A673 (cell line): ENCODE results near the gene AGO3. TPM values are rescaled to one million over a fixed set of nuclear protein-coding genes. Genes with fewer than 3 reads are reported as not detected.

Experiments
- BruUV-seq: library from RNA; stranded (reverse); fragments of 400-500 nt; replicated peaks from 2 replicates; lab custom pipeline; 2021; lab: Mats Ljungman, UMichigan
- CTCF ChIA-PET: fragments of 300-600 bp; sonication (Branson Sonifier 250); formaldehyde crosslinking; loops from one replicate; lab custom pipeline; 2022; ENCODE audit warnings: antibody characterized with exemption; lab: Charles Lee
- POLR2A ChIA-PET: fragments of 300-600 bp; sonication (Branson Sonifier 250); formaldehyde crosslinking; loops from one replicate; lab custom pipeline; 2022; ENCODE audit warnings: antibody characterized with exemption; ENCODE audit not compliant: low non-redundant PET; lab: Charles Lee
- DNase-seq: peaks from one replicate; pipeline ENCODE4 v3.0.0-alpha.2; 2015; ENCODE audit warnings: low spot score
- H3K27ac ChIP-seq: fragments of 200-600 bp; sonication (generic); 2 replicates; pipeline ENCODE4 v1.5.1; 2016; ENCODE audit warnings: mixed run types, low read depth, mild to moderate bottlenecking, mixed read lengths, antibody characterized with exemption, low read length; ENCODE audit not compliant: poor library complexity, severe bottlenecking
- H3K27me3 ChIP-seq: fragments of 200-600 bp; sonication (generic); replicated peaks from 2 replicates; pipeline ENCODE4 v1.6.1; 2017; ENCODE audit warnings: mixed run types, low read depth, mild to moderate bottlenecking, mixed read lengths, antibody characterized with exemption, low read length; ENCODE audit not compliant: insufficient read depth, poor library complexity
- H3K36me3 ChIP-seq: fragments of 200-600 bp; sonication (generic); 2 replicates; pipeline ENCODE4 v1.6.1; 2016; ENCODE audit warnings: mixed run types, mild to moderate bottlenecking, mixed read lengths, antibody characterized with exemption, low read length; ENCODE audit not compliant: insufficient read depth, poor library complexity, severe bottlenecking
- H3K4me1 ChIP-seq: fragments of 200-600 bp; sonication (generic); 2 replicates; pipeline ENCODE4 v1.6.1; 2017; ENCODE audit warnings: mixed run types, mild to moderate bottlenecking, mixed read lengths, antibody characterized with exemption, low read length; ENCODE audit not compliant: insufficient read depth, poor library complexity, severe bottlenecking
- H3K4me3 ChIP-seq: fragments of 200-600 bp; sonication (generic); 2 replicates; pipeline ENCODE4 v1.5.1; 2016; ENCODE audit warnings: low read depth, mixed run types, mild to moderate bottlenecking, mixed read lengths, low read length; ENCODE audit not compliant: poor library complexity, severe bottlenecking
- H3K9me3 ChIP-seq: fragments of 200-600 bp; sonication (generic); 2 replicates; pipeline ENCODE4 v1.6.1; 2016; ENCODE audit warnings: mixed run types, low read depth, mild to moderate bottlenecking, mixed read lengths, antibody characterized with exemption, low read length; ENCODE audit not compliant: poor library complexity, severe bottlenecking
- EZH2 ChIP-seq: fragments of 200-600 bp; sonication (generic); IDR thresholded peaks from 2 replicates; pipeline ENCODE4 v1.6.1; 2017; ENCODE audit warnings: borderline replicate concordance, low read depth, mild to moderate bottlenecking, mixed read lengths, antibody characterized with exemption, low read length; ENCODE audit not compliant: poor library complexity, severe bottlenecking
- intact Hi-C: fragments of 100-400 bp; cut with micrococcal nuclease; formaldehyde crosslinking; loops from one replicate; pipeline ENCODE4 v1.10.0; 2022; ENCODE audit not compliant: unreplicated experiment
- total RNA-seq: library from RNA; stranded (reverse); gene quantifications from 2 replicates; pipeline ENCODE4 v1.2.3, GENCODE V29; 2021
- TF ChIP-seq, protein P1 (sequence below): fragments of 300-800, 200-600 bp; sonication (generic); conservative IDR thresholded peaks from 2 replicates; pipeline ENCODE4 v1.5.1; 2017; ENCODE audit warnings: low read depth, mild to moderate bottlenecking, antibody characterized with exemption, low read length, moderate library complexity, mixed read lengths

AGO3 gene
- total RNA-seq, 1 experiment from 2014 or later = 44.2 TPM

DNA sequence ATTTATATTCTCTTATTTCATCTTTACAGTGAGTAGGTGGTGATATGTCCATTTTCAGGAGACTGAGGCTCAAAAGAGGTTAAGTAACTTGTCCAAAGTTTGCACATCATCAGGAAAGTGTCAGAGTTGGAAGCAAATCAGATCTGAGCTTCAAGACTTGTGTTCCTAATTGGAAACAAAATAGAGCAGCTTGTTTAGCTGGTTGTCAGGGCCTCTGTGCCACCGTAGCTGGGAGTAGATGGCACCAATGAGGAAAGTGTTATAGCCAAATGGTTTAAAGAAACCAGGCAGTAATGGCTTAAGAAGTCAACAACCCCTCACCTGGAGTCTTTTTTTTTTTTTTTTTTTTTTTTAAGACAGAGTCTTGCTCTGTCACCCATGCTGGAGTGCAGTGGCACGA lies 28.2 kb upstream of the AGO3 start:
- Histone ChIP-seq H3K4me1 (no peaks in the 10 kb centered on the region), H3K27me3 (no peaks in the 10 kb centered on the region), H3K27ac (no peak overlapping the region), H3K36me3 (peaks cover 45% of the 10 kb centered on the region), H3K4me3 (no peak overlapping the region), H3K9me3 (no peaks in the 10 kb centered on the region)
- CTCF ChIA-PET = no interaction called here
- no TSS peak for BruUV-seq
- TF ChIP-seq, protein P1, sequence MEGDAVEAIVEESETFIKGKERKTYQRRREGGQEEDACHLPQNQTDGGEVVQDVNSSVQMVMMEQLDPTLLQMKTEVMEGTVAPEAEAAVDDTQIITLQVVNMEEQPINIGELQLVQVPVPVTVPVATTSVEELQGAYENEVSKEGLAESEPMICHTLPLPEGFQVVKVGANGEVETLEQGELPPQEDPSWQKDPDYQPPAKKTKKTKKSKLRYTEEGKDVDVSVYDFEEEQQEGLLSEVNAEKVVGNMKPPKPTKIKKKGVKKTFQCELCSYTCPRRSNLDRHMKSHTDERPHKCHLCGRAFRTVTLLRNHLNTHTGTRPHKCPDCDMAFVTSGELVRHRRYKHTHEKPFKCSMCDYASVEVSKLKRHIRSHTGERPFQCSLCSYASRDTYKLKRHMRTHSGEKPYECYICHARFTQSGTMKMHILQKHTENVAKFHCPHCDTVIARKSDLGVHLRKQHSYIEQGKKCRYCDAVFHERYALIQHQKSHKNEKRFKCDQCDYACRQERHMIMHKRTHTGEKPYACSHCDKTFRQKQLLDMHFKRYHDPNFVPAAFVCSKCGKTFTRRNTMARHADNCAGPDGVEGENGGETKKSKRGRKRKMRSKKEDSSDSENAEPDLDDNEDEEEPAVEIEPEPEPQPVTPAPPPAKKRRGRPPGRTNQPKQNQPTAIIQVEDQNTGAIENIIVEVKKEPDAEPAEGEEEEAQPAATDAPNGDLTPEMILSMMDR = no peak
- TF ChIP-seq EZH2 = no peak
- intact Hi-C loops = no loop called here
- DNase-seq = no peak
- POLR2A ChIA-PET = no interaction called here

DNA sequence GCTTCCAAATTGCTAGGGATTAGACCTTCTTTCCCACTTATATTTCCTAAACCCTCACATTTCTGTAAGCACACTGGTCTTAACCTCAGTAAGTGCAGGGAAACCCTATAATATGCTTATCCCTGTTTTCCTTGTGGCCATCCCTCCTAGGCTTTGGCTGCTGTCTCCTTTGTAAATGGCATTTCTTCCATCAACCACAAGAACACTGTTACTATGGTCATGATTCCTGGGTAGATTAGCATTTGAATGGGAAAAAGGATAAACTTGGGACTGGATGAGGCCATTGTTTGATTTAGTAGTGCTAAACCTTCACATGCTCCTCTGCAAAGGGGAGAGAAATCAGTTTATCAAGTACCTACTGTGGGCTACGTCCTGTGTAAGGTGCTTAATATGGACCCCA lies 16.2 kb upstream of the AGO3 start:
- no peak for DNase-seq
- intact Hi-C loops = no loop called here
- no peaks in the 10 kb centered on the region for H3K9me3 ChIP-seq
- no peak overlapping the region for H3K27ac ChIP-seq
- no peak overlapping the region for H3K4me3 ChIP-seq
- no peaks in the 10 kb centered on the region for H3K4me1 ChIP-seq
- BruUV-seq = no TSS peak
- H3K27me3 ChIP-seq = no peaks in the 10 kb centered on the region
- ChIA-PET CTCF (no interaction called here), POLR2A (no interaction called here)
- peaks cover 75% of the 10 kb centered on the region for H3K36me3 ChIP-seq
- no peak for TF ChIP-seq EZH2
- TF ChIP-seq, protein P1 = no peak

DNA sequence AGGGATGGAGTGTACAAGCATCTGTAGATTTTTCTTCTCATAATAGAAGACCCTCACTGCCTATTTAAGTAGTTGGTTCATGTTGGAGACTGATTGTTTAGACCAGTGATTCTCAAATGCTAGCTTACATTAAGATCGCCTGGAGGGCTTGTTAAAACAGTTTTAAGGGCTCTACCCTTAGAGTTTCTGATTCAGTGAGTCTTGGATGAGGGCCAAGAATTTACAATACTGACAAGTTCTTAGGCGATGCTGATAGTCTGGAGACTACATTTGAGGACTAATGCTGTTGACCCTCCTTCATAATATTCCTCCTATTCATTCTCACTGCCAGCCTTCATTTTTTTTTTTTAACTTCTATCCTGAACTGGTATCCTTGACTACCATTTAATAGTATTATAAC lies 15.2 kb upstream of the AGO3 start:
- H3K27me3 ChIP-seq = no peaks in the 10 kb centered on the region
- H3K4me1 ChIP-seq = no peaks in the 10 kb centered on the region
- H3K27ac ChIP-seq = no peak overlapping the region
- no peak overlapping the region for H3K4me3 ChIP-seq
- no peak for DNase-seq
- intact Hi-C loops = no loop called here
- BruUV-seq = no TSS peak
- no peaks in the 10 kb centered on the region for H3K9me3 ChIP-seq
- no peak for TF ChIP-seq EZH2
- TF ChIP-seq, protein P1 = no peak
- peaks cover 79% of the 10 kb centered on the region for H3K36me3 ChIP-seq
- CTCF ChIA-PET = no interaction called here
- POLR2A ChIA-PET = no interaction called here
